Duodenal mucosa (tissue), 2 donors: Measurements from ENCODE around the gene WDFY4.
A peak's percentile ranks its signal among the peaks of the same experiment; 100 is the strongest.

Experiments
- H3K27ac ChIP-seq: one replicate; pipeline ENCODE4 v1.7.0; 2013; ENCODE audit warnings: low read depth, low read length
- H3K27me3 ChIP-seq, 2 donors: one replicate each; pipeline ENCODE4 v1.7.0; 2013; ENCODE audit warnings: low read length in 2 of 2, control low read depth in 1 of 2; ENCODE audit not compliant: insufficient read depth in 2 of 2, control insufficient read depth in 1 of 2
- H3K36me3 ChIP-seq, 2 donors: one replicate each; pipeline ENCODE4 v1.7.0; 2013; ENCODE audit warnings: low read length in 2 of 2, control low read depth in 1 of 2; ENCODE audit not compliant: insufficient read depth in 2 of 2, control insufficient read depth in 1 of 2
- H3K4me1 ChIP-seq, 2 donors: one replicate each; pipeline ENCODE4 v1.7.0; 2013; ENCODE audit warnings: low read length in 2 of 2, control low read depth in 1 of 2; ENCODE audit not compliant: insufficient read depth in 2 of 2, control insufficient read depth in 1 of 2
- H3K4me3 ChIP-seq, 2 donors: one replicate each; pipeline ENCODE4 v1.7.0; 2013; ENCODE audit warnings: low read length in 2 of 2, low read depth in 1 of 2
- H3K9ac ChIP-seq, 2 donors: one replicate each; pipeline ENCODE4 v1.7.0; 2013; ENCODE audit warnings: low read length in 2 of 2, low read depth in 1 of 2
- H3K9me3 ChIP-seq, 2 donors: one replicate each; pipeline ENCODE4 v1.7.0; 2013; ENCODE audit warnings: low read length in 2 of 2, control low read depth in 1 of 2; ENCODE audit not compliant: control insufficient read depth in 1 of 2

Gene WDFY4

DNA sequence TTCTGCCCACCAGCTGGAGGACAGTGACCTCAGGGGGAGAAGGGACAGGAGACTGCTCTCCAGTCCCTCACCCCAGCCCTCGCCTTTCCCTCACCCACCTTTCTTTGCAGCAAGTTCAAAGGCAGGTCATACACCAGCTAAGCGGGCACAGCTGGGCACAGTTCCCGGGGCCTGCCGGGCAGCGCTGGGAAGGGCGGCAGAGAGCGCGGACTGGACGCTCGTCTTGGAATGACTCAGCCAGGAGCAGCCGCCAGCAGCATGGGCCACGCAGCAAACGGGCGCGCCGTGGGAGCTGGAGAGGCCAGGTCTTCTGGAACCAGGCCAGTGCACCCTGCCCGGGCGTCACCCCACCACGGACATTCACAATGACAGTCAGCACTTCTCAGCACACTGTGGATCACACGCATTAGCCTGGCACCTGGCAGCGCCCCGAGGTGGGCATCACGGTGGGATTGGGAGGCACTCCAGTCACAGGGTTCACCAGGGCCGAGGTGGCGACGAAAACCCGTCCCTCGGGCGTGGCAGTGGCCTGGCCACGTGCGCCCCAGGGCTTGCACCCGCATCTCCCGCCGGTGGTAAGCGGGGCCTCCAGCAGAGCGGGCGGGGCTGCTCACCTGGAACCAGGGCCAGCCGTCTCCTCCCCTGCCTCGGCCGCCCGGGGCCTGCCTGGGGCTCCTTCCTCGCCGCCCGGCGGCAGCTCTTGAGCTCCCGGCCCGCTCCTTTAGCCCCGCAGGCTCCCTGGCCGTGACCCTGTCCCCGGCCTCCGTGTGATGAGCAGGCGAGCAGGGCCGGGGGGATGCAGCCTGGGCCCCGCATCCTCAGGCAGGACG is 29.0 kb upstream of the WDFY4 start:
- no peaks in the 10 kb centered on the region for H3K36me3 ChIP-seq
- H3K4me3 ChIP-seq: peak overlapping the region; percentile 48 to 69
- no peaks in the 10 kb centered on the region for H3K9me3 ChIP-seq
- peaks cover 0 to 12% of the 10 kb centered on the region in 2 donors for H3K27me3 ChIP-seq
- peak overlapping the region; percentile 6 to 32 for H3K9ac ChIP-seq
- no peak overlapping the region for H3K27ac ChIP-seq
- peaks cover 15 to 17% of the 10 kb centered on the region in 2 donors for H3K4me1 ChIP-seq

DNA sequence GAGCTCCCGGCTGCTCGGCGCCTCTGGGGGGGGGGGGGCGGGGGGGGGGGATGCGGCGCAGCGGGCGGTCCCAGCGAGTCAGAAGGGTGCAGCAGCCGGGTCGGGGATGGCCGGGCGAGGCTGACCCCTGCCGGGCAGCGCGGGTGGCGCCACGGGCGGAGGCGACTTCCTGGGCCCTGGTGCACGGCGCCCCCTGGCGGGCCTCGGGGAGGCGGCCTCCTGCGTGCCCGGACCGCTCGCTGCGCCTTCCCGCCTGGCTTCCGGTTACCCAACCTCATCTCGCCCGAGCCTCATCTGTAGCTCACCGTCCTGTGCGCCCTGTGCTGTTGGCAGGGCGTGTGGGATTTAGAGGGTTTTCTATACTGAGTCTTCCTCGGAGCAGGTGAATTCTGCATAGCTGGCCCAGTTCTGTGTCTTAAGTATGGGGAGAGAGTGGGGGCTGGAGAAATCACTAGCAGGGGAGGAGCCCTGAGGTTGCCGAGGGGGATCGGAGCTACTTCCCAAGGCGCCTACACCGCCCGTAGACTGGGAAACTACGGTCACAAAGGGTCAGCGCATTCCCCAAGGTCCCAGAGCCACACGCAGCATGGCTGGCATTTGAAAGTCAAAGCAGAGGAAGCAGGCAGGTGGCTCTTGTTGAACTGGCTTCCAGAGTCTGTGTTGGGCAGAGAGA is 28.3 kb upstream of the WDFY4 start:
- Histone ChIP-seq H3K27ac (no peak overlapping the region), H3K27me3 (peaks cover 0 to 12% of the 10 kb centered on the region in 2 donors), H3K36me3 (no peaks in the 10 kb centered on the region), H3K9ac (peak overlapping the region in 1 of 2 donors; percentile 20), H3K9me3 (no peaks in the 10 kb centered on the region), H3K4me3 (peak overlapping the region; percentile 55 to 69), H3K4me1 (peaks cover 15 to 17% of the 10 kb centered on the region in 2 donors)

DNA sequence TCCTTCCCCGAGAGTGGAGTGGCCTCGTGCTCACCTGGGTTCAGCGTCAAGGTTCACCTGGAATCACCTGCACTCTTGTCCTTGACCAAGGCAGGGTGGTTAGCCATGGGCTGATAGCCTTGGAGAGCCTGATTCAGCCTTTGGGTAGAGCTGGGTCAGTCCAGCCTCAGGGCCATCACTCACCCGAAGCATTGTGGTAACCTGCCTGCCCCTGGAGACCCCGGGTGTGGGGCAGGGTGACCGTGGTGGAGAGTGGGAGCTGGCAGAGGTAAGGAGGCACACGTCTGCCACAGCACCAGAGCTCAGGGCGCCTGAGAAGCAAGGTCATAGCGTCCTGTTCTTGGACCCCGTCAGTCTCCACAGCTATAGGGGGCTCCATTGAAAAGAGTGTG is 27.8 kb upstream of the WDFY4 start:
- peaks cover 0 to 12% of the 10 kb centered on the region in 2 donors for H3K27me3 ChIP-seq
- no peak overlapping the region for H3K27ac ChIP-seq
- peak overlapping the region in 1 of 2 donors; percentile 20 for H3K9ac ChIP-seq
- peaks cover 15 to 17% of the 10 kb centered on the region in 2 donors for H3K4me1 ChIP-seq
- peak overlapping the region in 1 of 2 donors; percentile 69 for H3K4me3 ChIP-seq
- H3K9me3 ChIP-seq: no peaks in the 10 kb centered on the region
- no peaks in the 10 kb centered on the region for H3K36me3 ChIP-seq

DNA sequence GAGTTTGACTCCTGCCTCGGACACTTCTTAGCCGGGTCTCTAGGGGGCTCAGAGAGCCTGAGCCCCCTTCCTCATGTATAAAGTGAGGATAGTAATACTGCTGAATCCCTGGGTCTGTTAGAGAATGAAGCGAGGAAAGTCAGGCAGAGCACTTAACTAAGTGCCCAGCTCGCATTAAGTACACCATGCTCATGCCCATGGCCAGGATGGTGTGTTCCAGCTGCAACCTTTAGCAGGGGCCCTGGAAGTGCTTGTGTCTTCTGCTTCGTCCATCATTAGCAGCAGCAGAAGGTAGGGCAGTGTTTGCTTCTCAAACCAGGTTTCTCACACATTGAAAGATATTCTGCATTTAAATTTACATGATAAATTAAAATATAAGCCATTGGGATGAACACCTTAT is 27.3 kb upstream of the WDFY4 start:
- Histone ChIP-seq H3K36me3 (no peaks in the 10 kb centered on the region), H3K9ac (no peak overlapping the region), H3K27ac (no peak overlapping the region), H3K4me1 (peaks cover 15 to 17% of the 10 kb centered on the region in 2 donors), H3K27me3 (peaks cover 0 to 12% of the 10 kb centered on the region in 2 donors), H3K4me3 (no peak overlapping the region), H3K9me3 (no peaks in the 10 kb centered on the region)

DNA sequence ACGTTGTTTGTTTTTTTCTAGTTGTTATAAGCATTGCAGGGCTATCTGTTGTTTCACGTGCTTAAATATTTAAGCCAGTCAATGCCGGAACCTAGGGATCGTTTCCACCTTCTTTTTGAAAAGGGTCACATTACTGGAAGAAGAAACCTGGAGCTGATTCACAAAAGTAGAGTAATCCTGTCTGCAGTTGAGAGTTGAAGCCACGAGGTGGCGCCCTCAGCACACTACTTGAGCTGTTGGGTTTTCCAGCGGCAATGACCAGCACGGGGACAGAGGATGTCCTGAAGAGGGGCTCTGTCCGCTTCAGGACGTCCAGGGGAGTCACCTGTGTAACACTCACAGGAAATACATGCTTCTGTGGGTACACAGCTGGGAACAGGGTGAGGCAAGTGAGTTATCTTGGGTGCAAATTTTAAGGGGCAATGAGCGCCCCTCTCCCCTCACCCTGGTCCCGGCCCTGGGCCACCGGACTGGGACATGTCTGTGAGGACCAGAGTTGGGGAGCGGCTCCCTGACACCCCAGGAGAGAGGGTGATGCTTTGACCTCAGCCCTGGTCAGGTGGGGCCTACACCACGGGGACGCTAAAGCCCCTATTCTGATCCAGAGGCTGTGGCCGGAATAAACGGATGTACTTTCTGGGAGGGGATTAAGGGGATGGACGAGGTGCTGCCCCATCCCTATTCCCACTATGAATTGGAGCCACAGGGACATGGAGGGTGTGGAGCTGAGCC is 26.3 kb upstream of the WDFY4 start:
- Histone ChIP-seq H3K36me3 (no peaks in the 10 kb centered on the region), H3K4me3 (no peak overlapping the region), H3K27ac (no peak overlapping the region), H3K4me1 (peaks cover 15 to 17% of the 10 kb centered on the region in 2 donors), H3K9ac (no peak overlapping the region), H3K9me3 (no peaks in the 10 kb centered on the region), H3K27me3 (peaks cover 0 to 12% of the 10 kb centered on the region in 2 donors)

DNA sequence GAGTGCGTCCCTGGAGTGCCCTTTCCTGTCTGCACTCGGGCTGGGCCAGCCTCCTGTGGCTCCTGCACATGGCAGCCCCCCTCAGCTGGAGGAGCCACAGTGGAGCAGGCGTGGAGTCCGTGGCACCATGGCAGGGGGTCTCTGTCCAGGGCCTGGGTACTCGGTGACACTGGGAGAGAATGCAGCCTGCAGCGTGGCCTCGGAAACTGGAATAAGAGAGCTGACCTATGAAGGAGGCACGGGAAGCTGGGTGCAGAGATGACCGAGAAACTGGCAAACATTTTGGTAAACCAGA is 25.8 kb upstream of the WDFY4 start:
- Histone ChIP-seq H3K36me3 (no peaks in the 10 kb centered on the region), H3K9ac (no peak overlapping the region), H3K4me3 (no peak overlapping the region), H3K4me1 (peaks cover 15 to 17% of the 10 kb centered on the region in 2 donors), H3K27me3 (peaks cover 0 to 12% of the 10 kb centered on the region in 2 donors), H3K9me3 (no peaks in the 10 kb centered on the region), H3K27ac (no peak overlapping the region)

DNA sequence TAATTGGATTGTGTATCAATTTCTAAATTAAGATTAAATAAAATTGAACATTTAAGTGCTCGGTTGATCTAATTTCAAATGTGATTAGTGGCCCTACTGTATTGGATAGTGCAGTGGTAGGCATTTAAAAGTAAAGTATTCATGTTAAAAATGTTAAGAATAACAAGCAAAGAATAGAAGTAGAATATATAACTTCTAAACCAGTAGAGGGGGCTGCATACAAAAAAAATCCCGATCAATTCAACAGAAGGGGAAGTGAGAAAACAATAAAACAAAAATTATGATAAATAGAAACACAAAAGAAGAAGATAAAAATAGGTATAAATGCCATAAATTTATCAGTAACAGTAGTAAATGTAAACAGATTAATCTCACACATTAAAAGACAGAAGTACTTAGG is 24.9 kb upstream of the WDFY4 start:
- no peaks in the 10 kb centered on the region for H3K9me3 ChIP-seq
- H3K36me3 ChIP-seq: no peaks in the 10 kb centered on the region
- H3K4me1 ChIP-seq: peaks cover 15 to 17% of the 10 kb centered on the region in 2 donors
- no peak overlapping the region for H3K4me3 ChIP-seq
- no peak overlapping the region for H3K9ac ChIP-seq
- no peak overlapping the region for H3K27ac ChIP-seq
- H3K27me3 ChIP-seq: peaks cover 0 to 12% of the 10 kb centered on the region in 2 donors

DNA sequence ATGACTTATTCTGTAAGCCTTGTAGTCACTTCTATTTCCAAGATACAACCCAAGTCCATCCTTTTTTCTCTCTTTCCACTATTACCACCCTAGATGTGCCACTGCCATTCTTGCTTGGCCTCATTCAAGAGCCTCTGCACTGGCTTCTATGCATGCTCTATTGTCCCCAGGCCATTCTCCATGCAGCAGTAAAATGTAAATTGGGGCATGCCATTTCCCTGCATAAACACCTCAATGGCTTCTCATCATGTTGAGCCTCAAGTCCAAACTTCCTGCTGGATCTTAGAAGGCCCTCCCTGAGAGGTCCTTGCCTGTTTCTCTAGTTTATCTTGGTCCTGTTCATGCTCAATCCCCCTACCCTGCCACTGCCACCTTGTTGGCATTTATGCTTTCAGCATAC is 23.2 kb upstream of the WDFY4 start:
- Histone ChIP-seq H3K4me3 (no peak overlapping the region), H3K27ac (no peak overlapping the region), H3K9me3 (no peaks in the 10 kb centered on the region), H3K9ac (no peak overlapping the region), H3K36me3 (no peaks in the 10 kb centered on the region), H3K27me3 (peaks cover 0 to 10% of the 10 kb centered on the region in 2 donors), H3K4me1 (peaks cover 7% of the 10 kb centered on the region in 2 donors)

DNA sequence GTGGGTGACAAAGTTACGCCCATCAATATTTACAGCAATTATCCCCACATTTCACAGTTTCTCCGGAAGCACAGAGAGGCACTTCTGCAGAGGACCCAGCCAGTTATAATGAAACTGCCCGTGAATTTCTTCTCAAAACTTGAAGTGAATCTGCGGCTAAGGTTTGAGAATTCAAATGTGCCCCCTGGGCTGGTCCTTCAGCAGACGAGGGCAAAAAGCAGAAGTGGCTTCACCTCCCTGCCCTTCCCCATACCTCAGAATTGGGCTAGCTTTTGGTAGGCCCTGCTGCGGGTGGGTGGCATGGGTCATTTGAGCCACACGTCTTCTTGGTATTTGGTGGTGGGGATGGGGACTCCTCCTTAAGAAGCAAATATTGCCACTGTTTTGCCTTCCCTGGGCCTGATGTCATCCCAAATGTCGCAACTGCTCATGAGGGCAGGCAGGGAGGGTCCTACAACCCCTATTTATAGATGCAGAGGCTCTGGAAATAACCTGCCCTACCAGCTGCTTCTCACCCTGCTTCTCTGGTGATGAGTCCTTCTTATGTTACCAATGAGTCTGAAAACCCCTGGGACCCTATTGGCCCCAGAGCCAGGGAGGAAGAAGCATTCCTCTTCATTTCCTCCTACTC is 16.6 kb upstream of the WDFY4 start:
- Histone ChIP-seq H3K9ac (no peak overlapping the region), H3K4me1 (peaks cover 0 to 3% of the 10 kb centered on the region in 2 donors), H3K4me3 (no peak overlapping the region), H3K27me3 (no peaks in the 10 kb centered on the region), H3K36me3 (no peaks in the 10 kb centered on the region), H3K27ac (no peak overlapping the region), H3K9me3 (no peaks in the 10 kb centered on the region)
